SK-N-SH treated with all-trans-retinoic acid at 6 μM for 48 hours (cell line): ENCODE measurements around the gene MORF4L1.

ENCODE experiments used
- CREB5 ChIP-seq: fragments of 250-450 bp; sonication (Bioruptor Pico); IDR thresholded peaks from 2 replicates; pipeline ENCODE4 v1.5.1; 2020; ENCODE audit warnings: low read depth, mild to moderate bottlenecking, moderate library complexity
- PPARA ChIP-seq: fragments of 250-450 bp; sonication (Bioruptor Pico); IDR thresholded peaks from 2 replicates; pipeline ENCODE4 v1.5.0; 2020; ENCODE audit warnings: mild to moderate bottlenecking, borderline replicate concordance
- RARB ChIP-seq: fragments of 250-450 bp; sonication (Bioruptor Pico); IDR thresholded peaks from 2 replicates; pipeline ENCODE4 v1.8.0; 2021; ENCODE audit warnings: mild to moderate bottlenecking, moderate library complexity
- ZFP3 ChIP-seq: fragments of 250-450 bp; sonication (Bioruptor Pico); IDR thresholded peaks from 2 replicates; pipeline ENCODE4 v1.5.0; 2020; ENCODE audit warnings: mild to moderate bottlenecking, moderate library complexity
- ZNF8 ChIP-seq: fragments of 450-650 bp; formaldehyde crosslinking; IDR thresholded peaks from 2 replicates; pipeline ENCODE4 v1.5.0; 2020; ENCODE audit warnings: mild to moderate bottlenecking, moderate library complexity

GRCh38 chr15:78925956-78926743, 53.5 kb downstream of the MORF4L1 start:
- TF ChIP-seq RARB (CRISPR knock-in tag), result no peak
- TF ChIP-seq PPARA (CRISPR knock-in tag), result no peak
- no peak for TF ChIP-seq ZFP3
- no peak for TF ChIP-seq CREB5 (CRISPR knock-in tag)
- no peak for TF ChIP-seq ZNF8 (CRISPR knock-in tag)
